Retinal pigment epithelial cell (primary cell): ENCODE data around the gene LINS1.

ENCODE experiments used
- DNase-seq: peaks from one replicate; pipeline ENCODE4 v3.0.0-alpha.2; 2010; ENCODE audit warnings: low read depth
- H3K4me3 ChIP-seq: 2 replicates; pipeline ENCODE4 v1.5.1; 2011; ENCODE audit warnings: mild to moderate bottlenecking, low read length, control low read depth, moderate library complexity
- CTCF ChIP-seq: conservative IDR thresholded peaks from 2 replicates; pipeline ENCODE4 v1.5.1; 2011; ENCODE audit warnings: low read depth, low read length, control low read depth, inconsistent platforms

The LINS1 gene

GRCh38 chr15:100642213-100642949 is 40.4 kb upstream of the LINS1 start:
- DNase-seq, result peak; percentile 25
- H3K4me3 ChIP-seq, result no peak overlapping the region
- peak; percentile 8 for TF ChIP-seq CTCF

GRCh38 chr15:100638177-100638730 is 36.3 kb upstream of the LINS1 start:
- no peak overlapping the region for H3K4me3 ChIP-seq
- no peak for DNase-seq
- TF ChIP-seq CTCF, result no peak

GRCh38 chr15:100635406-100636071 is 33.6 kb upstream of the LINS1 start:
- H3K4me3 ChIP-seq, result no peak overlapping the region
- DNase-seq, result peak; percentile 80
- no peak for TF ChIP-seq CTCF

GRCh38 chr15:100633763-100634075 is 31.7 kb upstream of the LINS1 start:
- no peak for DNase-seq
- no peak for TF ChIP-seq CTCF
- H3K4me3 ChIP-seq, result no peak overlapping the region

GRCh38 chr15:100631831-100632230 is 29.8 kb upstream of the LINS1 start:
- no peak for TF ChIP-seq CTCF
- DNase-seq, result no peak
- H3K4me3 ChIP-seq, result no peak overlapping the region

GRCh38 chr15:100628746-100629145 is 26.8 kb upstream of the LINS1 start:
- DNase-seq, result no peak
- no peak overlapping the region for H3K4me3 ChIP-seq
- TF ChIP-seq CTCF, result no peak
